ENCODE data around the gene CRYBG3. TPM values are rescaled to one million over a fixed set of nuclear protein-coding genes. Genes with fewer than 3 reads are reported as not detected.

The CRYBG3 gene
- total RNA-seq, 2 donors from 2014 or later, result 13.4 to 29.2 TPM

- ATAC-seq (ENCODE audit: insufficient number of reproducible peaks, low FRiP score, low read depth), result no peak
- no peak for TF ChIP-seq CTCF (IDR thresholded peaks at IDR 0.05)
These were observed 89.1 kb downstream of the CRYBG3 start for GRCh38 chr3:97910931-97911351.

GRCh38 chr3:97911459-97911858 lies 89.6 kb downstream of the CRYBG3 start:
- Histone ChIP-seq H3K27ac (no peak overlapping the region), H3K4me3 (no peak overlapping the region), H3K9me3 (no peaks in the 10 kb centered on the region), H3K27me3 (replicated peaks; ENCODE audit: insufficient read depth) (no peaks in the 10 kb centered on the region), H3K36me3 (peaks cover 3% of the 10 kb centered on the region), H3K4me1 (ENCODE audit: control insufficient read depth in 1 of 2, low read depth in 2 of 2) (no peaks in the 10 kb centered on the region)
- ATAC-seq (ENCODE audit: insufficient number of reproducible peaks, low FRiP score, low read depth) (no peak), DNase-seq (ENCODE audit: low spot score) (no peak)
- TF ChIP-seq CTCF (IDR thresholded peaks at IDR 0.05), result no peak

More at GRCh38 chr3:97910931-97911351, 89.1 kb downstream of the CRYBG3 start:
- Histone ChIP-seq H3K9me3 (no peaks in the 10 kb centered on the region), H3K27me3 (replicated peaks; ENCODE audit: insufficient read depth) (no peaks in the 10 kb centered on the region), H3K27ac (no peak overlapping the region), H3K4me3 (no peak overlapping the region), H3K36me3 (peaks cover 3% of the 10 kb centered on the region), H3K4me1 (ENCODE audit: control insufficient read depth in 1 of 2, low read depth in 2 of 2) (no peaks in the 10 kb centered on the region)
- DNase-seq (ENCODE audit: low spot score), result no peak

GRCh38 chr3:97914388-97914787 lies 92.6 kb downstream of the CRYBG3 start:
- Histone ChIP-seq H3K9me3 (no peaks in the 10 kb centered on the region), H3K36me3 (peaks cover 3% of the 10 kb centered on the region), H3K4me1 (ENCODE audit: control insufficient read depth in 1 of 2, low read depth in 2 of 2) (no peaks in the 10 kb centered on the region), H3K27me3 (replicated peaks; ENCODE audit: insufficient read depth) (no peaks in the 10 kb centered on the region), H3K4me3 (no peak overlapping the region), H3K27ac (no peak overlapping the region)
- no peak for TF ChIP-seq CTCF (IDR thresholded peaks at IDR 0.05)
- ATAC-seq (ENCODE audit: insufficient number of reproducible peaks, low FRiP score, low read depth), result no peak
- no peak for DNase-seq (ENCODE audit: low spot score)

GRCh38 chr3:97916576-97916975 lies 94.8 kb downstream of the CRYBG3 start:
- H3K36me3 ChIP-seq, result peaks cover 3% of the 10 kb centered on the region
- no peak overlapping the region for H3K4me3 ChIP-seq
- H3K27me3 ChIP-seq (replicated peaks; ENCODE audit: insufficient read depth), result no peaks in the 10 kb centered on the region
- no peaks in the 10 kb centered on the region for H3K9me3 ChIP-seq
- no peak for TF ChIP-seq CTCF (IDR thresholded peaks at IDR 0.05)
- H3K4me1 ChIP-seq (ENCODE audit: control insufficient read depth in 1 of 2, low read depth in 2 of 2), result no peaks in the 10 kb centered on the region
- DNase-seq (ENCODE audit: low spot score) (no peak), ATAC-seq (ENCODE audit: insufficient number of reproducible peaks, low FRiP score, low read depth) (no peak)
- no peak overlapping the region for H3K27ac ChIP-seq

- Histone ChIP-seq H3K4me3 (no peak overlapping the region), H3K27ac (no peak overlapping the region), H3K27me3 (replicated peaks; ENCODE audit: insufficient read depth) (no peaks in the 10 kb centered on the region), H3K9me3 (no peaks in the 10 kb centered on the region), H3K4me1 (ENCODE audit: control insufficient read depth in 1 of 2, low read depth in 2 of 2) (no peaks in the 10 kb centered on the region), H3K36me3 (peaks cover 3% of the 10 kb centered on the region)
- DNase-seq (ENCODE audit: low spot score) (no peak), ATAC-seq (ENCODE audit: insufficient number of reproducible peaks, low FRiP score, low read depth) (no peak)
- no peak for TF ChIP-seq CTCF (IDR thresholded peaks at IDR 0.05)
These were observed 96.2 kb downstream of the CRYBG3 start for GRCh38 chr3:97917813-97918536.

Measured in thoracic aorta (tissue), 2 donors.